GM12878 (cell line): Measurements from ENCODE around the gene CXCL9.
"Not testable (repeated sequence)": the region's sequence is repeated elsewhere in the genome, so short reads cannot be mapped to it uniquely, and the experiment has no call there.

Experiments used
- BCLAF1 ChIP-seq: fragments of 450-650 bp; IDR thresholded peaks from 2 replicates; pipeline ENCODE4 v1.6.1; 2017; ENCODE audit warnings: antibody characterized with exemption, mild to moderate bottlenecking, moderate library complexity
- CEBPB ChIP-seq, 2 experiments: fragments of 150-350 bp in 1 of 2; IDR thresholded peaks; 2 replicates each; pipeline ENCODE4 v1.6.1; 2012 to 2014; ENCODE audit warnings: low read depth in 2 of 2, low read length in 2 of 2, borderline replicate concordance in 1 of 2, inconsistent platforms in 1 of 2
- CTCF ChIP-seq, 3 experiments: IDR thresholded peaks in 2 of 3; conservative IDR thresholded peaks in 1 of 3; 2 replicates each; pipeline ENCODE4 v1.5.1; 2011; ENCODE audit warnings: low read depth in 3 of 3, low read length in 3 of 3, mild to moderate bottlenecking in 3 of 3, control low read depth in 2 of 3, moderate library complexity in 2 of 3, inconsistent platforms in 1 of 3, mixed read lengths in 1 of 3; ENCODE audit not compliant: control insufficient read depth in 2 of 3, insufficient read depth in 1 of 3; ENCODE audit errors: extremely low read depth in 1 of 3
- EZH2 ChIP-seq: IDR thresholded peaks from 2 replicates; pipeline ENCODE4 v1.6.1; 2012; ENCODE audit warnings: low read depth, mild to moderate bottlenecking, control low read depth, inconsistent platforms, low read length, borderline replicate concordance; ENCODE audit not compliant: control insufficient read depth
- KDM1A ChIP-seq: fragments of 200-600 bp; sonication (generic); IDR thresholded peaks from 2 replicates; pipeline ENCODE4 v1.6.1; 2016; ENCODE audit warnings: borderline replicate concordance
- NR2C2 ChIP-seq: IDR thresholded peaks from 2 replicates; pipeline ENCODE4 v1.6.1; 2011; ENCODE audit warnings: borderline replicate concordance, low read depth; ENCODE audit not compliant: control insufficient read depth, insufficient read length
- POLR2AphosphoS5 ChIP-seq: IDR thresholded peaks from 2 replicates; pipeline ENCODE4 v1.6.1; 2011; ENCODE audit warnings: mild to moderate bottlenecking, low read length, inconsistent platforms
- RBBP5 ChIP-seq: fragments of 200-600 bp; sonication (generic); conservative IDR thresholded peaks from 2 replicates; pipeline ENCODE4 v1.6.1; 2016
- REST ChIP-seq: IDR thresholded peaks from 2 replicates; pipeline ENCODE4 v1.6.1; 2012; ENCODE audit warnings: mild to moderate bottlenecking, low read depth, low read length
- SUZ12 ChIP-seq: fragments of 200-600 bp; sonication (generic); IDR thresholded peaks from one replicate; pipeline ENCODE4 v1.6.1; 2018; ENCODE audit warnings: antibody characterized with exemption, mild to moderate bottlenecking; ENCODE audit not compliant: unreplicated experiment
- ZBTB40 ChIP-seq: fragments of 450-650 bp; IDR thresholded peaks from 2 replicates; pipeline ENCODE4 v1.6.1; 2016; ENCODE audit warnings: mild to moderate bottlenecking, moderate library complexity, borderline replicate concordance
- ZNF274 ChIP-seq: IDR thresholded peaks from one replicate; pipeline ENCODE4 v1.8.0; 2011; ENCODE audit not compliant: insufficient read length, insufficient read depth

GRCh38 chr4:75998525-75999147 lies 8.7 kb downstream of the CXCL9 start:
- not testable (repeated sequence) for TF ChIP-seq CEBPB (IDR thresholded peaks at IDR 0.05; ENCODE audit: borderline replicate concordance in 1 of 2, low read depth in 2 of 2, low read length in 2 of 2); KDM1A; CTCF (IDR thresholded peaks at IDR 0.05 in 2 of 3, conservative IDR thresholded peaks at IDR 0.05 in 1 of 3; ENCODE audit: control insufficient read depth in 2 of 3, extremely low read depth in 1 of 3, insufficient read depth in 1 of 3, low read depth in 3 of 3, low read length in 3 of 3); ZNF274; ZBTB40; EZH2; SUZ12; REST; NR2C2; BCLAF1; POLR2AphosphoS5; RBBP5
